HepG2 (cell line): ENCODE results near the gene OR2W1. TPM values are rescaled to one million over a fixed set of nuclear protein-coding genes. Genes with fewer than 3 reads are reported as not detected.

Experiments
- GFI1 ChIP-seq: sonication (generic); formaldehyde crosslinking; IDR thresholded peaks from 2 replicates; pipeline ENCODE4 v1.5.0; 2020; ENCODE audit warnings: missing genetic modification reagents, mild to moderate bottlenecking, borderline replicate concordance
- NFATC3 ChIP-seq: sonication (generic); formaldehyde crosslinking; IDR thresholded peaks from 2 replicates; pipeline ENCODE4 v1.5.1; 2020; ENCODE audit warnings: mild to moderate bottlenecking, missing genetic modification reagents
- POLR2AphosphoS5 ChIP-seq: IDR thresholded peaks from 2 replicates; pipeline ENCODE4 v1.6.1; 2012; ENCODE audit warnings: low read depth, low read length
- SETDB1 ChIP-seq: sonication (generic); formaldehyde crosslinking; IDR thresholded peaks from 2 replicates; pipeline ENCODE4 v1.5.1; 2020; ENCODE audit warnings: missing genetic modification reagents, mild to moderate bottlenecking, borderline replicate concordance
- SOX6 ChIP-seq, 2 experiments: fragments of 450-650 bp in 1 of 2; sonication (generic) in 1 of 2; formaldehyde crosslinking in 1 of 2; IDR thresholded peaks; 2 replicates each; pipeline versions ENCODE4 v1.4.0 to v1.6.1; 2017 to 2020; ENCODE audit warnings: antibody characterized with exemption in 1 of 2, mild to moderate bottlenecking in 1 of 2, missing genetic modification reagents in 1 of 2
- ZFP82 ChIP-seq: sonication (generic); formaldehyde crosslinking; IDR thresholded peaks from 2 replicates; pipeline ENCODE4 v1.5.1; 2020; ENCODE audit warnings: mild to moderate bottlenecking, missing genetic modification reagents, borderline replicate concordance
- ZIK1 ChIP-seq: sonication (generic); formaldehyde crosslinking; IDR thresholded peaks from 2 replicates; pipeline ENCODE4 v1.5.0; 2020; ENCODE audit warnings: mild to moderate bottlenecking, low read depth, missing genetic modification reagents, borderline replicate concordance
- ZNF605 ChIP-seq: sonication (generic); formaldehyde crosslinking; IDR thresholded peaks from 2 replicates; pipeline ENCODE4 v1.8.0; 2022; ENCODE audit warnings: mild to moderate bottlenecking, missing genetic modification reagents
- polyA plus RNA-seq, 8 experiments: library from polyadenylated mRNA; depleted of rRNA in 3 of 8; stranded (reverse) in 7 of 8; unstranded in 1 of 8; fragments of >200 nt; fragmentation: Illumina TruSeq in 4 of 8; extraction: Trizol in 4 of 8; gene quantifications; 2 replicates each; pipeline versions ENCODE4 v1.2.1 to v1.2.3, GENCODE V29; 2011 to 2016; ENCODE audit warnings: low read depth in 4 of 8, missing spikeins in 1 of 8, mixed read lengths in 1 of 8; ENCODE audit not compliant: insufficient read depth in 1 of 8
- total RNA-seq, 5 experiments: library from RNA; depleted of rRNA; stranded (reverse); fragments of >200 nt; fragmentation: Illumina TruSeq; extraction: Trizol; gene quantifications; 2 replicates each; pipeline ENCODE4 v1.2.3, GENCODE V29; 2016; ENCODE audit warnings: low read depth in 1 of 5
- TF ChIP-seq, protein P1 (sequence below): sonication (generic); formaldehyde crosslinking; IDR thresholded peaks from 2 replicates; pipeline ENCODE4 v1.5.1; 2020; ENCODE audit warnings: missing genetic modification reagents, mild to moderate bottlenecking, borderline replicate concordance
- TF ChIP-seq, protein P2 (sequence below): sonication (generic); formaldehyde crosslinking; IDR thresholded peaks from 2 replicates; pipeline ENCODE4 v1.9.0; 2021; ENCODE audit warnings: missing genetic modification reagents, borderline replicate concordance
- TF ChIP-seq, protein P3 (sequence below): sonication (generic); formaldehyde crosslinking; IDR thresholded peaks from 2 replicates; pipeline ENCODE4 v1.5.0; 2020; ENCODE audit warnings: mild to moderate bottlenecking, missing genetic modification reagents
- TF ChIP-seq, protein P4 (sequence below), 2 experiments: fragments of 450-650 bp in 1 of 2; sonication (generic) in 1 of 2; formaldehyde crosslinking; IDR thresholded peaks; 2 replicates each; pipeline versions ENCODE4 v1.5.0 to v1.8.0; 2020 to 2022; ENCODE audit warnings: mild to moderate bottlenecking in 1 of 2, missing genetic modification reagents in 1 of 2
- TF ChIP-seq, protein P5 (sequence below): sonication (generic); formaldehyde crosslinking; IDR thresholded peaks from 2 replicates; pipeline ENCODE4 v1.4.0; 2020; ENCODE audit warnings: mild to moderate bottlenecking, missing genetic modification reagents

Gene OR2W1
- total and polyA plus RNA-seq, 2 of the 13 experiments (the other 11 are each of a cell fraction or from before 2014, with no cell fraction given): not detected

DNA sequence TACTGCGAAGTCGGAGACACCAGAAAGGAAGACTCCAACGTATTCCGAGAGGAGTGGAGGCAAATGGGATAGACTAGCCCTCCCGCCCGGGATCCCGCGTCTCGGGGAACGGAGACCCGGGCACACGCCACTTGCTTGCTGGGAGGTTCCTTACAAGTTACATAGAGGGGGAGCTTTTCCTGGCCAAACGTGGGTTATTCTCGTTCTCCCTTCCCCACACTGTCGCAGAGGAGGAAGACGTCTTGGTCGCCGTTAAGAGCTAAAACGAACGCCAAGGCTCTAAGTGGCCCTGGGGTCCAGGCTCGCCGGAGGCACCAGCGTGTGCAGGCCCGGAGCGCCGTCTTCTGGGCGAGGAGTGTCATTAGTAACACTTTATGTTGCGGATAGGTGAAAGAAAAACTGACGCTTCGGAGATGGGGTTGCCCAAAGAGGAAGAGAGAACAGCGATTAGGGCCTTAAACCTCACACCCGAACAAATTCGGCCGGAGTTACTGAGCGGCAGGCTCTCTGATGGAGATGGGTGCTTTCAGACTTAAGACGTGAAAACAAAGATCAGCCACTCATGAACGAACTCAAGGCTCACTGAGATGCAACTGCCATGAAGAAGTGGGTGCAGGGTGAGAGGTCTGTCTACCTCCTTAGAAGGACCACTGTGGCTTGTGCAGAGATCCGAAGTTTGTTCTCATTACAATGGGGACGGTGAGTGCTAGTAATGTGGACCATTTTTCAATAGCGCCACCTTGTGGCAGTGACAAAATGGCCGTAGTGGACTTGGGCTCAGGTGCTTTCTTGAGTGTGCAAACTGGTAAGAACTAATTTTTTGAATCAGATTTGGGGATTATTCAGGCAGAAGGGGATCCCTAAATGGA, 28.2 kb downstream of the OR2W1 start (continued):
- TF ChIP-seq, protein P1, sequence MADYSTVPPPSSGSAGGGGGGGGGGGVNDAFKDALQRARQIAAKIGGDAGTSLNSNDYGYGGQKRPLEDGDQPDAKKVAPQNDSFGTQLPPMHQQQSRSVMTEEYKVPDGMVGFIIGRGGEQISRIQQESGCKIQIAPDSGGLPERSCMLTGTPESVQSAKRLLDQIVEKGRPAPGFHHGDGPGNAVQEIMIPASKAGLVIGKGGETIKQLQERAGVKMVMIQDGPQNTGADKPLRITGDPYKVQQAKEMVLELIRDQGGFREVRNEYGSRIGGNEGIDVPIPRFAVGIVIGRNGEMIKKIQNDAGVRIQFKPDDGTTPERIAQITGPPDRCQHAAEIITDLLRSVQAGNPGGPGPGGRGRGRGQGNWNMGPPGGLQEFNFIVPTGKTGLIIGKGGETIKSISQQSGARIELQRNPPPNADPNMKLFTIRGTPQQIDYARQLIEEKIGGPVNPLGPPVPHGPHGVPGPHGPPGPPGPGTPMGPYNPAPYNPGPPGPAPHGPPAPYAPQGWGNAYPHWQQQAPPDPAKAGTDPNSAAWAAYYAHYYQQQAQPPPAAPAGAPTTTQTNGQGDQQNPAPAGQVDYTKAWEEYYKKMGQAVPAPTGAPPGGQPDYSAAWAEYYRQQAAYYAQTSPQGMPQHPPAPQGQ (CRISPR knock-in tag): 0 out of 2 replicates have a peak, but pooled peaks have one; percentile 26
- TF ChIP-seq ZNF605 (peak; percentile 84), ZIK1 (0 out of 2 replicates have a peak, but pooled peaks have one; percentile 23), SOX6 (IDR thresholded peaks at IDR 0.05) (no peak), SOX6 (CRISPR knock-in tag; IDR thresholded peaks at IDR 0.05) (peak; percentile 39; the same call in 1 of the 2 replicates), ZFP82 (CRISPR knock-in tag) (no peak), NFATC3 (peak; percentile 91; the same call in 1 of the 2 replicates), GFI1 (CRISPR knock-in tag) (peak; percentile 46; the same call in 1 of the 2 replicates), SETDB1 (CRISPR knock-in tag) (no peak), POLR2AphosphoS5 (no peak)
- TF ChIP-seq, protein P2, sequence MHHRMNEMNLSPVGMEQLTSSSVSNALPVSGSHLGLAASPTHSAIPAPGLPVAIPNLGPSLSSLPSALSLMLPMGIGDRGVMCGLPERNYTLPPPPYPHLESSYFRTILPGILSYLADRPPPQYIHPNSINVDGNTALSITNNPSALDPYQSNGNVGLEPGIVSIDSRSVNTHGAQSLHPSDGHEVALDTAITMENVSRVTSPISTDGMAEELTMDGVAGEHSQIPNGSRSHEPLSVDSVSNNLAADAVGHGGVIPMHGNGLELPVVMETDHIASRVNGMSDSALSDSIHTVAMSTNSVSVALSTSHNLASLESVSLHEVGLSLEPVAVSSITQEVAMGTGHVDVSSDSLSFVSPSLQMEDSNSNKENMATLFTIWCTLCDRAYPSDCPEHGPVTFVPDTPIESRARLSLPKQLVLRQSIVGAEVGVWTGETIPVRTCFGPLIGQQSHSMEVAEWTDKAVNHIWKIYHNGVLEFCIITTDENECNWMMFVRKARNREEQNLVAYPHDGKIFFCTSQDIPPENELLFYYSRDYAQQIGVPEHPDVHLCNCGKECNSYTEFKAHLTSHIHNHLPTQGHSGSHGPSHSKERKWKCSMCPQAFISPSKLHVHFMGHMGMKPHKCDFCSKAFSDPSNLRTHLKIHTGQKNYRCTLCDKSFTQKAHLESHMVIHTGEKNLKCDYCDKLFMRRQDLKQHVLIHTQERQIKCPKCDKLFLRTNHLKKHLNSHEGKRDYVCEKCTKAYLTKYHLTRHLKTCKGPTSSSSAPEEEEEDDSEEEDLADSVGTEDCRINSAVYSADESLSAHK: peak; percentile 81
- TF ChIP-seq, protein P3, sequence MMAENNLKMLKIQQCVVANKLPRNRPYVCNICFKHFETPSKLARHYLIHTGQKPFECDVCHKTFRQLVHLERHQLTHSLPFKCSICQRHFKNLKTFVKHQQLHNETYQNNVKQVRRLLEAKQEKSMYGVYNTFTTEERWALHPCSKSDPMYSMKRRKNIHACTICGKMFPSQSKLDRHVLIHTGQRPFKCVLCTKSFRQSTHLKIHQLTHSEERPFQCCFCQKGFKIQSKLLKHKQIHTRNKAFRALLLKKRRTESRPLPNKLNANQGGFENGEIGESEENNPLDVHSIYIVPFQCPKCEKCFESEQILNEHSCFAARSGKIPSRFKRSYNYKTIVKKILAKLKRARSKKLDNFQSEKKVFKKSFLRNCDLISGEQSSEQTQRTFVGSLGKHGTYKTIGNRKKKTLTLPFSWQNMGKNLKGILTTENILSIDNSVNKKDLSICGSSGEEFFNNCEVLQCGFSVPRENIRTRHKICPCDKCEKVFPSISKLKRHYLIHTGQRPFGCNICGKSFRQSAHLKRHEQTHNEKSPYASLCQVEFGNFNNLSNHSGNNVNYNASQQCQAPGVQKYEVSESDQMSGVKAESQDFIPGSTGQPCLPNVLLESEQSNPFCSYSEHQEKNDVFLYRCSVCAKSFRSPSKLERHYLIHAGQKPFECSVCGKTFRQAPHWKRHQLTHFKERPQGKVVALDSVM (CRISPR knock-in tag): no peak
- TF ChIP-seq, protein P4, sequence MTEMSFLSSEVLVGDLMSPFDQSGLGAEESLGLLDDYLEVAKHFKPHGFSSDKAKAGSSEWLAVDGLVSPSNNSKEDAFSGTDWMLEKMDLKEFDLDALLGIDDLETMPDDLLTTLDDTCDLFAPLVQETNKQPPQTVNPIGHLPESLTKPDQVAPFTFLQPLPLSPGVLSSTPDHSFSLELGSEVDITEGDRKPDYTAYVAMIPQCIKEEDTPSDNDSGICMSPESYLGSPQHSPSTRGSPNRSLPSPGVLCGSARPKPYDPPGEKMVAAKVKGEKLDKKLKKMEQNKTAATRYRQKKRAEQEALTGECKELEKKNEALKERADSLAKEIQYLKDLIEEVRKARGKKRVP (CRISPR knock-in tag; IDR thresholded peaks at IDR 0.05): no peak
- TF ChIP-seq, protein P5, sequence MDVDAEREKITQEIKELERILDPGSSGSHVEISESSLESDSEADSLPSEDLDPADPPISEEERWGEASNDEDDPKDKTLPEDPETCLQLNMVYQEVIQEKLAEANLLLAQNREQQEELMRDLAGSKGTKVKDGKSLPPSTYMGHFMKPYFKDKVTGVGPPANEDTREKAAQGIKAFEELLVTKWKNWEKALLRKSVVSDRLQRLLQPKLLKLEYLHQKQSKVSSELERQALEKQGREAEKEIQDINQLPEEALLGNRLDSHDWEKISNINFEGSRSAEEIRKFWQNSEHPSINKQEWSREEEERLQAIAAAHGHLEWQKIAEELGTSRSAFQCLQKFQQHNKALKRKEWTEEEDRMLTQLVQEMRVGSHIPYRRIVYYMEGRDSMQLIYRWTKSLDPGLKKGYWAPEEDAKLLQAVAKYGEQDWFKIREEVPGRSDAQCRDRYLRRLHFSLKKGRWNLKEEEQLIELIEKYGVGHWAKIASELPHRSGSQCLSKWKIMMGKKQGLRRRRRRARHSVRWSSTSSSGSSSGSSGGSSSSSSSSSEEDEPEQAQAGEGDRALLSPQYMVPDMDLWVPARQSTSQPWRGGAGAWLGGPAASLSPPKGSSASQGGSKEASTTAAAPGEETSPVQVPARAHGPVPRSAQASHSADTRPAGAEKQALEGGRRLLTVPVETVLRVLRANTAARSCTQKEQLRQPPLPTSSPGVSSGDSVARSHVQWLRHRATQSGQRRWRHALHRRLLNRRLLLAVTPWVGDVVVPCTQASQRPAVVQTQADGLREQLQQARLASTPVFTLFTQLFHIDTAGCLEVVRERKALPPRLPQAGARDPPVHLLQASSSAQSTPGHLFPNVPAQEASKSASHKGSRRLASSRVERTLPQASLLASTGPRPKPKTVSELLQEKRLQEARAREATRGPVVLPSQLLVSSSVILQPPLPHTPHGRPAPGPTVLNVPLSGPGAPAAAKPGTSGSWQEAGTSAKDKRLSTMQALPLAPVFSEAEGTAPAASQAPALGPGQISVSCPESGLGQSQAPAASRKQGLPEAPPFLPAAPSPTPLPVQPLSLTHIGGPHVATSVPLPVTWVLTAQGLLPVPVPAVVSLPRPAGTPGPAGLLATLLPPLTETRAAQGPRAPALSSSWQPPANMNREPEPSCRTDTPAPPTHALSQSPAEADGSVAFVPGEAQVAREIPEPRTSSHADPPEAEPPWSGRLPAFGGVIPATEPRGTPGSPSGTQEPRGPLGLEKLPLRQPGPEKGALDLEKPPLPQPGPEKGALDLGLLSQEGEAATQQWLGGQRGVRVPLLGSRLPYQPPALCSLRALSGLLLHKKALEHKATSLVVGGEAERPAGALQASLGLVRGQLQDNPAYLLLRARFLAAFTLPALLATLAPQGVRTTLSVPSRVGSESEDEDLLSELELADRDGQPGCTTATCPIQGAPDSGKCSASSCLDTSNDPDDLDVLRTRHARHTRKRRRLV (CRISPR knock-in tag): peak; percentile 42; the same call in 1 of the 2 replicates
